Liver (tissue), 9 donors: ENCODE measurements around the gene RAB37. TPM values are rescaled to one million over a fixed set of nuclear protein-coding genes. Genes with fewer than 3 reads are reported as not detected.

ENCODE experiments used
- DNase-seq: peaks from one replicate; pipeline ENCODE4 v3.0.0-alpha.2; 2017; ENCODE audit warnings: low spot score
- H3K27ac ChIP-seq, 2 donors: one replicate each; pipeline ENCODE4 v1.7.0; 2013; ENCODE audit warnings: inconsistent platforms in 2 of 2, low read length in 2 of 2, control low read depth in 1 of 2, low read depth in 1 of 2, mild to moderate bottlenecking in 1 of 2
- H3K27me3 ChIP-seq, 4 donors: one replicate each; pipeline versions ENCODE4 v1.6.1 to v1.7.0; 2013; ENCODE audit warnings: low read length in 3 of 4, inconsistent platforms in 1 of 4, mild to moderate bottlenecking in 1 of 4, moderate library complexity in 1 of 4; ENCODE audit not compliant: control insufficient read depth in 4 of 4, insufficient read depth in 4 of 4
- H3K36me3 ChIP-seq, 4 donors: one replicate each; pipeline versions ENCODE4 v1.6.1 to v1.7.0; 2013; ENCODE audit warnings: low read length in 3 of 4, mild to moderate bottlenecking in 3 of 4, low read depth in 1 of 4, moderate library complexity in 1 of 4; ENCODE audit not compliant: control insufficient read depth in 4 of 4, insufficient read depth in 3 of 4
- H3K4me1 ChIP-seq, 4 donors: one replicate each; pipeline versions ENCODE4 v1.6.1 to v1.7.0; 2013; ENCODE audit warnings: low read length in 3 of 4, mild to moderate bottlenecking in 3 of 4, moderate library complexity in 1 of 4; ENCODE audit not compliant: control insufficient read depth in 4 of 4, insufficient read depth in 4 of 4
- H3K4me3 ChIP-seq, 3 donors: one replicate each; pipeline versions ENCODE4 v1.6.1 to v1.7.0; 2013; ENCODE audit warnings: low read length in 3 of 3, control low read depth in 1 of 3, low read depth in 1 of 3, mild to moderate bottlenecking in 1 of 3
- H3K9ac ChIP-seq, 2 donors: one replicate each; pipeline ENCODE4 v1.7.0; 2013; ENCODE audit warnings: low read length in 2 of 2, mild to moderate bottlenecking in 2 of 2, moderate library complexity in 2 of 2, control low read depth in 1 of 2, low read depth in 1 of 2
- H3K9me3 ChIP-seq, 4 donors: one replicate each; pipeline versions ENCODE4 v1.6.1 to v1.7.0; 2013; ENCODE audit warnings: low read length in 3 of 4; ENCODE audit not compliant: control insufficient read depth in 4 of 4
- CTCF ChIP-seq: fragments of 150-350 bp; IDR thresholded peaks from 2 replicates; pipeline ENCODE4 v1.5.1; 2017; ENCODE audit warnings: improper control_type of control experiment, low read depth, low read length; ENCODE audit not compliant: missing input control
- EGR1 ChIP-seq, 2 donors: IDR thresholded peaks; 2 replicates each; pipeline ENCODE4 v1.6.1; 2016 to 2018; ENCODE audit warnings: antibody characterized with exemption in 2 of 2, low read depth in 2 of 2
- FOXA1 ChIP-seq: IDR thresholded peaks from 2 replicates; pipeline ENCODE4 v1.6.1; 2016; ENCODE audit warnings: antibody characterized with exemption
- FOXA2 ChIP-seq: IDR thresholded peaks from 2 replicates; pipeline ENCODE4 v1.6.1; 2016; ENCODE audit warnings: antibody characterized with exemption
- GABPA ChIP-seq, 2 donors: IDR thresholded peaks in 1 of 2; conservative IDR thresholded peaks in 1 of 2; 2 replicates each; pipeline ENCODE4 v1.6.1; 2016; ENCODE audit warnings: antibody characterized with exemption in 2 of 2, mild to moderate bottlenecking in 1 of 2, moderate library complexity in 1 of 2
- HNF4A ChIP-seq, 2 donors: conservative IDR thresholded peaks; 2 replicates each; pipeline ENCODE4 v1.6.1; 2016; ENCODE audit warnings: antibody characterized with exemption in 2 of 2, mild to moderate bottlenecking in 2 of 2
- HNF4G ChIP-seq: IDR thresholded peaks from 2 replicates; pipeline ENCODE4 v1.6.1; 2016; ENCODE audit warnings: antibody characterized with exemption
- JUND ChIP-seq, 2 donors: IDR thresholded peaks; 2 replicates each; pipeline ENCODE4 v1.6.1; 2016; ENCODE audit warnings: antibody characterized with exemption in 2 of 2
- MAX ChIP-seq: IDR thresholded peaks from 2 replicates; pipeline ENCODE4 v1.6.1; 2016; ENCODE audit warnings: antibody characterized with exemption
- NR2F2 ChIP-seq: IDR thresholded peaks from 2 replicates; pipeline ENCODE4 v1.6.1; 2016; ENCODE audit warnings: antibody characterized with exemption
- RAD21 ChIP-seq, 2 donors: IDR thresholded peaks; 2 replicates each; pipeline ENCODE4 v1.6.1; 2016; ENCODE audit warnings: antibody characterized with exemption in 2 of 2, mild to moderate bottlenecking in 2 of 2
- REST ChIP-seq: IDR thresholded peaks from 2 replicates; pipeline ENCODE4 v1.6.1; 2016; ENCODE audit warnings: antibody characterized with exemption, mild to moderate bottlenecking
- RXRA ChIP-seq, 2 donors: IDR thresholded peaks; 2 replicates each; pipeline ENCODE4 v1.6.1; 2017 to 2018; ENCODE audit warnings: antibody characterized with exemption in 2 of 2, mild to moderate bottlenecking in 1 of 2
- SP1 ChIP-seq: IDR thresholded peaks from 2 replicates; pipeline ENCODE4 v1.6.1; 2018; ENCODE audit warnings: antibody characterized with exemption, mild to moderate bottlenecking
- TAF1 ChIP-seq: conservative IDR thresholded peaks from 2 replicates; pipeline ENCODE4 v1.6.1; 2016; ENCODE audit warnings: antibody characterized with exemption, mild to moderate bottlenecking
- YY1 ChIP-seq: IDR thresholded peaks from 2 replicates; pipeline ENCODE4 v1.6.1; 2016; ENCODE audit warnings: antibody characterized with exemption, mild to moderate bottlenecking
- WGBS: extraction: QIAGEN DNeasy Blood & Tissue Kit; methylation state at CpG from one replicate; pipeline ENCODE4 v1.1.7; 2013; 5-methylcytosine and 5-hydroxymethylcytosine counted together
- polyA plus RNA-seq, 2 donors: library from polyadenylated mRNA; stranded (reverse) in 1 of 2; unstranded in 1 of 2; fragments of 200-250 nt in 1 of 2; fragments of >200 nt in 1 of 2; fragmentation: Nextera tagmentation in 1 of 2; extraction: Ambion mirVana in 1 of 2; gene quantifications; one replicate each; pipeline versions ENCODE4 v1.2.1 to v1.2.3, GENCODE V29; 2013 to 2015
- total RNA-seq, 2 donors: library from RNA; depleted of rRNA; stranded (reverse); fragments of >200 nt; gene quantifications; one replicate each; pipeline ENCODE4 v1.2.3, GENCODE V29; 2014
- TF ChIP-seq, protein P1 (sequence below): IDR thresholded peaks from 2 replicates; pipeline ENCODE4 v1.6.1; 2016; ENCODE audit warnings: antibody characterized with exemption
- TF ChIP-seq, protein P2 (sequence below): IDR thresholded peaks from 2 replicates; pipeline ENCODE4 v1.6.1; 2016; ENCODE audit warnings: antibody characterized with exemption
- donor health status: healthy.
- donor health status: healthy.
- donor health status: healthy.
- donor health status: healthy.
- donor health status: healthy.

Gene RAB37
- total and polyA plus RNA-seq, 4 donors: 5.1 to 8.8 (median 5.6) TPM

DNA sequence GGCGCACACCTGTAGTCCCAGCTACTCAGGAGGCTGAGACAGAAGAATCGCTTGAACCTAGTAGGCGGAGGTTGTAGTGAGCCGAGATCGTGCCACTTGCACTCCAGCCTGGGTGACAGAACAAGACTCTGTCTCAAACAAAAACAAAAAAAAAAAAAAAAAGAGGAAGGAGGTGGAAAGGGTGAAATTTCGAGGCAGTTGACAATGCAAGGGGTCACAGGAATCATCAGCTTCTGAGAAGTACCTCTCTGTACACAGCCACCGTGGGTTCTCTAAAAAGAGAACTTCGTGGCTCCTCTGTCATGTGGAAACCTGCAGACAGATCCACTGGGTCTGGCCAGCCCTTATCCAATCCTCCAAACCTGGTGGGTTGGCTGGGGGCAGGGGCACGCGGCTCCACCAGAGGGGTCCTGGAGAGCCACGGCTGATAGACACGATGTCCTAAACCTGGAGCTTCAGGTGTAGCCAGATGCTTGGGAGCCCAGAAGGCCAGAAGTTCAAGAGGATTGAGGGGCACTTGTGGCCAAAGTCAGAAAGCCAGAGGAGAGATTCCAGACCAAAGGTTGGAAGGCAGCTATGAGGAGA is 23.8 kb upstream of the RAB37 start:
- H3K27me3 ChIP-seq: peaks cover 0 to 7% (median under 1%) of the 10 kb centered on the region in 4 donors

GRCh38 chr17:74715144-74715543 is 21.9 kb upstream of the RAB37 start:
- no peak for TF ChIP-seq CTCF
- no peak for TF ChIP-seq TAF1
- no peaks in the 10 kb centered on the region for H3K9me3 ChIP-seq
- no peak overlapping the region for H3K4me3 ChIP-seq
- 41% methylated on average over 4 of the region's 4 CpGs for WGBS
- H3K27ac ChIP-seq: no peak overlapping the region
- no peak overlapping the region for H3K9ac ChIP-seq
- peaks cover 0 to 7% (median under 1%) of the 10 kb centered on the region in 4 donors for H3K27me3 ChIP-seq
- no peak for DNase-seq
- H3K4me1 ChIP-seq: no peaks in the 10 kb centered on the region
- no peaks in the 10 kb centered on the region for H3K36me3 ChIP-seq

More for the DNA sequence above, 23.8 kb upstream of the RAB37 start:
- Histone ChIP-seq H3K9me3 (no peaks in the 10 kb centered on the region), H3K4me1 (no peaks in the 10 kb centered on the region), H3K9ac (no peak overlapping the region), H3K36me3 (no peaks in the 10 kb centered on the region), H3K27ac (peak overlapping the region in 1 of 2 donors; percentile 12), H3K4me3 (no peak overlapping the region)
- no peak for DNase-seq
- TF ChIP-seq REST: no peak
- TF ChIP-seq CTCF: no peak
- TF ChIP-seq RXRA (IDR thresholded peaks at IDR 0.05): no peak
- TF ChIP-seq JUND (IDR thresholded peaks at IDR 0.05): no peak
- TF ChIP-seq NR2F2: no peak
- TF ChIP-seq HNF4G: no peak
- TF ChIP-seq EGR1 (IDR thresholded peaks at IDR 0.05; ENCODE audit: low read depth in 2 of 2): no peak
- no peak for TF ChIP-seq SP1
- 80% methylated on average over 12 of the region's 12 CpGs for WGBS

DNA sequence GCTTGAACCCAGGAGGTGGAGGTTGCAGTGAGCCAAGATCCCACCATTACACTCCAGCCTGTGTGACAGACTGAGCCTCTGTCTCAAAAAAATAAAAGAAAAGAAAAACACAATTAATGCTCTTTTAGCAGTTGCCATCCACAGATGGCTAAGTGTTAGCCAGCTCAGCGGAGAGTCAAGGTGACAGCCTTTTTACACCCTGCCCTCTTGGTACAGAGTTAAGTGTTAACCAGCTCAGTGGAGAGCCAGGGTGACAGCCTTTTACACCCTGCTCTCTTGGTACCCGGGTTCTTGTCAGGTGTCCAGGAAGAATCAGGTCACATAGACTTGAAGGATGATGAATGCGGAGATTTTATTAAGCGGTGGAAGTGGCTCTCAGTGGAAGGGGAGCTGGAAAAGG is 16.6 kb upstream of the RAB37 start:
- Histone ChIP-seq H3K4me3 (no peak overlapping the region), H3K9me3 (no peaks in the 10 kb centered on the region), H3K36me3 (no peaks in the 10 kb centered on the region), H3K4me1 (no peaks in the 10 kb centered on the region), H3K9ac (no peak overlapping the region), H3K27ac (no peak overlapping the region), H3K27me3 (no peaks in the 10 kb centered on the region)
- DNase-seq: no peak
- 91% methylated on average over 4 of the region's 4 CpGs for WGBS
- TF ChIP-seq, protein P1, sequence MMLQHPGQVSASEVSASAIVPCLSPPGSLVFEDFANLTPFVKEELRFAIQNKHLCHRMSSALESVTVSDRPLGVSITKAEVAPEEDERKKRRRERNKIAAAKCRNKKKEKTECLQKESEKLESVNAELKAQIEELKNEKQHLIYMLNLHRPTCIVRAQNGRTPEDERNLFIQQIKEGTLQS: no peak
- no peak for TF ChIP-seq FOXA2
- TF ChIP-seq HNF4A (conservative IDR thresholded peaks at IDR 0.05): no peak
- no peak for TF ChIP-seq JUND (IDR thresholded peaks at IDR 0.05)
- TF ChIP-seq SP1: no peak
- TF ChIP-seq YY1: no peak
- no peak for TF ChIP-seq RAD21 (IDR thresholded peaks at IDR 0.05)
- TF ChIP-seq FOXA1: no peak
- no peak for TF ChIP-seq TAF1
- no peak for TF ChIP-seq GABPA (IDR thresholded peaks at IDR 0.05 in 1 of 2, conservative IDR thresholded peaks at IDR 0.05 in 1 of 2)
- TF ChIP-seq, protein P2, sequence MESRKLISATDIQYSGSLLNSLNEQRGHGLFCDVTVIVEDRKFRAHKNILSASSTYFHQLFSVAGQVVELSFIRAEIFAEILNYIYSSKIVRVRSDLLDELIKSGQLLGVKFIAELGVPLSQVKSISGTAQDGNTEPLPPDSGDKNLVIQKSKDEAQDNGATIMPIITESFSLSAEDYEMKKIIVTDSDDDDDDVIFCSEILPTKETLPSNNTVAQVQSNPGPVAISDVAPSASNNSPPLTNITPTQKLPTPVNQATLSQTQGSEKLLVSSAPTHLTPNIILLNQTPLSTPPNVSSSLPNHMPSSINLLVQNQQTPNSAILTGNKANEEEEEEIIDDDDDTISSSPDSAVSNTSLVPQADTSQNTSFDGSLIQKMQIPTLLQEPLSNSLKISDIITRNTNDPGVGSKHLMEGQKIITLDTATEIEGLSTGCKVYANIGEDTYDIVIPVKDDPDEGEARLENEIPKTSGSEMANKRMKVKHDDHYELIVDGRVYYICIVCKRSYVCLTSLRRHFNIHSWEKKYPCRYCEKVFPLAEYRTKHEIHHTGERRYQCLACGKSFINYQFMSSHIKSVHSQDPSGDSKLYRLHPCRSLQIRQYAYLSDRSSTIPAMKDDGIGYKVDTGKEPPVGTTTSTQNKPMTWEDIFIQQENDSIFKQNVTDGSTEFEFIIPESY: no peak
- no peak for TF ChIP-seq MAX
- no peak for TF ChIP-seq HNF4G
